Measurements from ENCODE around the gene TLE2.
"Not testable (repeated sequence)": the region's sequence is repeated elsewhere in the genome, so short reads cannot be mapped to it uniquely, and the experiment has no call there.

TLE2 gene

GRCh38 chr19:3015126-3016057 is 13.7 kb downstream of the TLE2 start:
- CTCF ChIA-PET = interaction anchor here (0.6 to 1.8 kb wide), 3 partner anchors 61 to 1916 kb away, joined by 3 to 6 read pairs (median 4); no protein-coding TSS in a partner anchor
- POLR2A ChIA-PET = interaction anchor here (0.6 kb wide), 1 partner anchor 79 kb away, joined by 3 read pairs; the partner anchor contains the start of gene GNA11
- TF ChIP-seq CTCF (IDR thresholded peaks at IDR 0.05; ENCODE audit: insufficient read depth, low read length, missing control alignments) = no peak
- no peak overlapping the region for H3K4me3 ChIP-seq (ENCODE audit: low read depth, low read length)
- DNase-seq (ENCODE audit: low read depth, low spot score) = no peak

- no peak for DNase-seq (ENCODE audit: low read depth, low spot score)
- POLR2A ChIA-PET = no interaction called here
- CTCF ChIA-PET = no interaction called here
- TF ChIP-seq CTCF (IDR thresholded peaks at IDR 0.05; ENCODE audit: insufficient read depth, low read length, missing control alignments) = no peak
- H3K4me3 ChIP-seq (ENCODE audit: low read depth, low read length) = no peak overlapping the region
These were observed 14.9 kb downstream of the TLE2 start for GRCh38 chr19:3014135-3014534.

- POLR2A ChIA-PET = no interaction called here
- no peak overlapping the region for H3K4me3 ChIP-seq (ENCODE audit: low read depth, low read length)
- no peak for TF ChIP-seq CTCF (IDR thresholded peaks at IDR 0.05; ENCODE audit: insufficient read depth, low read length, missing control alignments)
- CTCF ChIA-PET = interaction anchor here (0.7 kb wide), 1 partner anchor 55 kb away, joined by 3 read pairs; no protein-coding TSS in a partner anchor
- no peak for DNase-seq (ENCODE audit: low read depth, low spot score)
These were observed 15.8 kb downstream of the TLE2 start for GRCh38 chr19:3013263-3013725.

GRCh38 chr19:3012621-3013262 is 16.3 kb downstream of the TLE2 start:
- ChIA-PET POLR2A (no interaction called here), CTCF (interaction anchor here (0.7 kb wide), 1 partner anchor 54 kb away, joined by 3 read pairs; no protein-coding TSS in a partner anchor)
- TF ChIP-seq CTCF (IDR thresholded peaks at IDR 0.05; ENCODE audit: insufficient read depth, low read length, missing control alignments) = no peak
- H3K4me3 ChIP-seq (ENCODE audit: low read depth, low read length) = no peak overlapping the region
- no peak for DNase-seq (ENCODE audit: low read depth, low spot score)

- POLR2A ChIA-PET = not testable (repeated sequence)
These were observed 17.0 kb downstream of the TLE2 start for GRCh38 chr19:3012059-3012458.

GRCh38 chr19:3010871-3011270 is 18.2 kb downstream of the TLE2 start:
- ChIA-PET POLR2A (no interaction called here), CTCF (interaction anchor here (1.1 kb wide), 1 partner anchor 153 kb away, joined by 3 read pairs; no protein-coding TSS in a partner anchor)
- no peak overlapping the region for H3K4me3 ChIP-seq (ENCODE audit: low read depth, low read length)
- TF ChIP-seq CTCF (IDR thresholded peaks at IDR 0.05; ENCODE audit: insufficient read depth, low read length, missing control alignments) = no peak
- DNase-seq (ENCODE audit: low read depth, low spot score) = no peak

More at GRCh38 chr19:3012059-3012458, 17.0 kb downstream of the TLE2 start:
- CTCF ChIA-PET; H3K4me3 ChIP-seq (ENCODE audit: low read depth, low read length); DNase-seq (ENCODE audit: low read depth, low spot score): not testable (repeated sequence)

All from AG04449 (cell line).